Lower leg skin (tissue), 3 donors: ENCODE data around the gene ZNF280B.

ENCODE experiments used
- CTCF ChIP-seq, 3 donors: fragments of 450-650 bp; IDR thresholded peaks; one replicate each; pipeline ENCODE4 v1.5.1; 2016; ENCODE audit warnings: antibody characterized with exemption in 3 of 3, mild to moderate bottlenecking in 3 of 3, moderate library complexity in 2 of 3
- POLR2A ChIP-seq, 2 donors: fragments of 450-650 bp; IDR thresholded peaks; one replicate each; pipeline ENCODE4 v1.6.1; 2016 to 2017; ENCODE audit warnings: antibody characterized with exemption in 2 of 2, mild to moderate bottlenecking in 1 of 2, moderate library complexity in 1 of 2

GRCh38 chr22:22461583-22461982 is 47.0 kb downstream of the ZNF280B start:
- TF ChIP-seq CTCF (IDR thresholded peaks at IDR 0.05) (no peak), POLR2A (IDR thresholded peaks at IDR 0.05) (no peak)
